ENCODE measurements around the gene CPED1. TPM values are rescaled to one million over a fixed set of nuclear protein-coding genes. Genes with fewer than 3 reads are reported as not detected.

Gene CPED1
- polyA plus RNA-seq, 2 donors, result 0.29 to 1.3 TPM

DNA sequence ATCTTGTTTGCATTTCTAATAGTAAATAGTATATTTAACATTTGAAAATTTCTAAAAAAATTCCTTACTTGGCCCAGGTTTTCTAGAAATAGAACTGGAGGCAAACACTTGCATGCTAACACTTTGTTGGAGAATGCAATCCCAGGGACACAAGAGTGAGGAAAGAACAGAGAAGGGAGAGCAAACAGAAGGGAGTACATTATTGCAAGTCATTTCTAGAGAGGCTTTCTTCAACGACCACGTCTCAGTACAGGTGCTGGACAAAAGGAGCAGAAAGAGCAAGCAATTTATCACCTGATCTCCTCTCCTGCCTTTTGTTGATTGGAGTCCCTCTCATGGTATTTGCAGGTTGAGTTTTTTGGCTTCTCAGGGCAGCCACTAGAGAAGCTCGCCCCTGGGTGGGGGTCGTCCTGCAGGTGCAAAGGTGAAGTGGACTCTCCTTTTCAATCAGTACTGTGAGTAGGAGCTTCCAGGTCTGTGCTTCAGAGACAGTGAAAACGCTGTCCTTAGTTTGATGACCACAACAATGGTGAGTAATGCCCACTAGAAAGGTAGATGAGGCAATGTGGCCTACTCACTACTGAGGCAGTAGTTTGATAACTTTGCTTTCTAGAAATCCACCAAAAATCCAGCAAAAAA, 5.2 kb downstream of the CPED1 start:
- no peak overlapping the region for H3K27ac ChIP-seq (ENCODE audit: low read depth in 2 of 2, low read length in 1 of 2)
- no peaks in the 10 kb centered on the region for H3K4me1 ChIP-seq (ENCODE audit: control insufficient read depth in 2 of 2, insufficient read depth in 2 of 2, low read length in 1 of 2)
- WGBS, 2 donors, result 80 to 84% methylated on average over 5 of the region's 5 CpGs
- H3K4me3 ChIP-seq (ENCODE audit: low read depth in 1 of 2, low read length in 2 of 2), result no peak overlapping the region
- no peaks in the 10 kb centered on the region for H3K27me3 ChIP-seq (ENCODE audit: control insufficient read depth in 1 of 2, insufficient read depth in 2 of 2, low read length in 2 of 2)
- H3K36me3 ChIP-seq (ENCODE audit: control insufficient read depth in 2 of 2, insufficient read depth in 2 of 2, low read length in 1 of 2), result no peaks in the 10 kb centered on the region
- H3K9me3 ChIP-seq (ENCODE audit: control insufficient read depth in 2 of 2, insufficient read depth in 1 of 2, low read depth in 1 of 2, low read length in 1 of 2), result no peaks in the 10 kb centered on the region

- Histone ChIP-seq H3K27ac (ENCODE audit: low read depth in 2 of 2, low read length in 1 of 2) (no peak overlapping the region), H3K4me1 (ENCODE audit: control insufficient read depth in 2 of 2, insufficient read depth in 2 of 2, low read length in 1 of 2) (no peaks in the 10 kb centered on the region), H3K4me3 (ENCODE audit: low read depth in 1 of 2, low read length in 2 of 2) (no peak overlapping the region), H3K9me3 (ENCODE audit: control insufficient read depth in 2 of 2, insufficient read depth in 1 of 2, low read depth in 1 of 2, low read length in 1 of 2) (no peaks in the 10 kb centered on the region), H3K27me3 (ENCODE audit: control insufficient read depth in 1 of 2, insufficient read depth in 2 of 2, low read length in 2 of 2) (no peaks in the 10 kb centered on the region), H3K36me3 (ENCODE audit: control insufficient read depth in 2 of 2, insufficient read depth in 2 of 2, low read length in 1 of 2) (no peaks in the 10 kb centered on the region)
- WGBS, 2 donors, result 85% methylated on average over 5 of the region's 5 CpGs
These were observed 6.2 kb downstream of the CPED1 start for GRCh38 chr7:120994512-120995410.

DNA sequence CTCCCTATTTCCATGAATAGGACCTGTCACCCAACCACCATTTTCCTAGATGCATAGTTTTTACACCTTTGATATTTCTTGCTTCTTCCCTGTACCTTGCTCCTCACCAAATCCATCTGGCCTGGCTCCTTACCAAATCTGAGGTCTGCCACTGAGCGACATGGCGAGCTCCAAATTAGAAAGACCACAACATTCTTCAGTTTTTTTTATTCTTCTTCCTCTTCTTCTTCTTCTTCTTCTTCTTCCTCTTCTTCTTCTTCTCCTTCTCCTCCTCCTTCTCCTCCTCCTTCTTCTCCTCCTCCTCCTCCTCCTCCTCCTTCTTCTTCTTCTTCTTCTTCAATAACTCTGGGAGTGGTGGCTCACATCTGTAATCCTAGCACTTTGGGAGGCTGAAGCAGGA, 7.1 kb downstream of the CPED1 start:
- WGBS, 2 donors, result 77 to 81% methylated on average over 2 of the region's 2 CpGs
- H3K27ac ChIP-seq (ENCODE audit: low read depth in 2 of 2, low read length in 1 of 2), result no peak overlapping the region
- no peaks in the 10 kb centered on the region for H3K36me3 ChIP-seq (ENCODE audit: control insufficient read depth in 2 of 2, insufficient read depth in 2 of 2, low read length in 1 of 2)
- no peaks in the 10 kb centered on the region for H3K4me1 ChIP-seq (ENCODE audit: control insufficient read depth in 2 of 2, insufficient read depth in 2 of 2, low read length in 1 of 2)
- H3K4me3 ChIP-seq (ENCODE audit: low read depth in 1 of 2, low read length in 2 of 2), result no peak overlapping the region
- H3K9me3 ChIP-seq (ENCODE audit: control insufficient read depth in 2 of 2, insufficient read depth in 1 of 2, low read depth in 1 of 2, low read length in 1 of 2), result no peaks in the 10 kb centered on the region
- H3K27me3 ChIP-seq (ENCODE audit: control insufficient read depth in 1 of 2, insufficient read depth in 2 of 2, low read length in 2 of 2), result no peaks in the 10 kb centered on the region

- Histone ChIP-seq H3K27ac (ENCODE audit: low read depth in 2 of 2, low read length in 1 of 2) (no peak overlapping the region), H3K27me3 (ENCODE audit: control insufficient read depth in 1 of 2, insufficient read depth in 2 of 2, low read length in 2 of 2) (no peaks in the 10 kb centered on the region), H3K4me3 (ENCODE audit: low read depth in 1 of 2, low read length in 2 of 2) (no peak overlapping the region), H3K36me3 (ENCODE audit: control insufficient read depth in 2 of 2, insufficient read depth in 2 of 2, low read length in 1 of 2) (no peaks in the 10 kb centered on the region), H3K9me3 (ENCODE audit: control insufficient read depth in 2 of 2, insufficient read depth in 1 of 2, low read depth in 1 of 2, low read length in 1 of 2) (no peaks in the 10 kb centered on the region), H3K4me1 (ENCODE audit: control insufficient read depth in 2 of 2, insufficient read depth in 2 of 2, low read length in 1 of 2) (no peaks in the 10 kb centered on the region)
- 78% methylated on average over 2 of the region's 2 CpGs for WGBS, 2 donors
These were observed 7.9 kb downstream of the CPED1 start for GRCh38 chr7:120996333-120996987.

DNA sequence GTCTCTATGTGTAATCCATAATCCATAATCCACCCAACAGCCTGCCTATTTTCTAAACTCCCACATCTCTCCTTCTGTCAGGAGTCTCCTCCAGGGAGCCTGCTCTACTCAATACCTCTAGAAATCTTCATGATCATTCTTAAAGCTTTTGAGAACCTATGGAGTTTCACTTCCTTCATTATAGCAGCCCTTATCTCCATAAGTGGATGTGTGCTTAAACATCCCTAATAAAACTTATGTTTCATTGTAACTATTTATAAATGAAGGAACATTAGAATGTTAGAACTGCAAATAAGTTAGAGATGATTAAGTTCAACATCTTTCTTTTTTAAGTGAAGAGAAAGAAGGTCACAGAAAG, 8.5 kb downstream of the CPED1 start:
- H3K27ac ChIP-seq (ENCODE audit: low read depth in 2 of 2, low read length in 1 of 2), result no peak overlapping the region

DNA sequence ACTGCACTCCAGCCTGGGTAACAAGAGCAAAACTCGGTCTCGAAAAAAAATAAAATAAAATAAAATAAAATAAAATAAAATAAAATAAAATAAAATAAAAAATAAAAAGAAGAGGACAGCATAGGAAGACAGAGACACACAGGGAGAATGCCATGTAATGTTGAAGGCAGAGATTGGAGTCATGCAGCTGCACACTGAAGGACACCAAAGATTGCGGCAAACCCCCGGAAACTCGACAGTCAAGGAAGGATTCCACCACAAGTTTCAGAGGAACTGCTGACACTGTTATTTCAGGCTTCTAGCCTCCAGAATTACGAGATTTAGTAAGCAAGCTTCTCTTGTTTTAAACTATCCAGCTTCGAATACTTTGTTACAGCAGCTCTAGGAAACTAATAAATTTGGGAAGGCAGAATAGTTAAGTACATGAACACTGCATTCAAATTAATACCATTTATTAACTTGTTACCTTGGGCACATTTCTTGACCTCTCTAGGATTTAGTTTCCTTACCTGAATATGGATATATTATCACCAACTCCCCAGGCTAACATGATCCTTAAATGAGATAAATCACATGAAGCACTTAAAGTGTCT, 9.5 kb downstream of the CPED1 start:
- 85 to 86% methylated on average over 7 of the region's 7 CpGs for WGBS, 2 donors
- Histone ChIP-seq H3K27ac (ENCODE audit: low read depth in 2 of 2, low read length in 1 of 2) (no peak overlapping the region), H3K9me3 (ENCODE audit: control insufficient read depth in 2 of 2, insufficient read depth in 1 of 2, low read depth in 1 of 2, low read length in 1 of 2) (no peaks in the 10 kb centered on the region), H3K36me3 (ENCODE audit: control insufficient read depth in 2 of 2, insufficient read depth in 2 of 2, low read length in 1 of 2) (no peaks in the 10 kb centered on the region), H3K27me3 (ENCODE audit: control insufficient read depth in 1 of 2, insufficient read depth in 2 of 2, low read length in 2 of 2) (no peaks in the 10 kb centered on the region), H3K4me1 (ENCODE audit: control insufficient read depth in 2 of 2, insufficient read depth in 2 of 2, low read length in 1 of 2) (no peaks in the 10 kb centered on the region), H3K4me3 (ENCODE audit: low read depth in 1 of 2, low read length in 2 of 2) (no peak overlapping the region)

More for the DNA sequence above, 8.5 kb downstream of the CPED1 start:
- Histone ChIP-seq H3K36me3 (ENCODE audit: control insufficient read depth in 2 of 2, insufficient read depth in 2 of 2, low read length in 1 of 2) (no peaks in the 10 kb centered on the region), H3K9me3 (ENCODE audit: control insufficient read depth in 2 of 2, insufficient read depth in 1 of 2, low read depth in 1 of 2, low read length in 1 of 2) (no peaks in the 10 kb centered on the region), H3K27me3 (ENCODE audit: control insufficient read depth in 1 of 2, insufficient read depth in 2 of 2, low read length in 2 of 2) (no peaks in the 10 kb centered on the region), H3K4me3 (ENCODE audit: low read depth in 1 of 2, low read length in 2 of 2) (no peak overlapping the region), H3K4me1 (ENCODE audit: control insufficient read depth in 2 of 2, insufficient read depth in 2 of 2, low read length in 1 of 2) (no peaks in the 10 kb centered on the region)

DNA sequence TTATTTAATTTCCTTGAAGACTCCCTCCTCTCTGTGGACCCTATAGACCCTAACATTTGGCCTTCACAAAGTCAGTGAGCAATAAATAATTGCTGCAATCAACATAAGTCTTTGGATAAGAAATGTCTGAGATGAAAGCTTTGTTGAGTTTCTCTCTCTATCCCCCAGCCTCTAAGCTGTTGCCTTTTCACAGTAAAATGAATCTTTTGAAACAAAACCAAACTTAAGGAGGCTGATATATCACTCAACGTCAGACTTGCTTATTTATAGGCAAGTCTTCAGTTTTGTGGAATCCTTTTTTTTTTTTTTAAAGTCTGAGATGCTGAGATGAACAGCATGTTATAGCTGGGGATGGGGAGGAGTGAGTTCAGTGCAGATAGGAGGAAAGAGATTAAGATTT, 10.0 kb downstream of the CPED1 start:
- no peaks in the 10 kb centered on the region for H3K9me3 ChIP-seq (ENCODE audit: control insufficient read depth in 2 of 2, insufficient read depth in 1 of 2, low read depth in 1 of 2, low read length in 1 of 2)
- no peaks in the 10 kb centered on the region for H3K4me1 ChIP-seq (ENCODE audit: control insufficient read depth in 2 of 2, insufficient read depth in 2 of 2, low read length in 1 of 2)
- peaks cover 0 to under 1% of the 10 kb centered on the region in 2 donors for H3K27me3 ChIP-seq (ENCODE audit: control insufficient read depth in 1 of 2, insufficient read depth in 2 of 2, low read length in 2 of 2)
- H3K36me3 ChIP-seq (ENCODE audit: control insufficient read depth in 2 of 2, insufficient read depth in 2 of 2, low read length in 1 of 2), result no peaks in the 10 kb centered on the region
- H3K4me3 ChIP-seq (ENCODE audit: low read depth in 1 of 2, low read length in 2 of 2), result no peak overlapping the region
- WGBS, 2 donors, result 50 to 63% methylated on average over 1 of the region's 1 CpG
- H3K27ac ChIP-seq (ENCODE audit: low read depth in 2 of 2, low read length in 1 of 2), result no peak overlapping the region

DNA sequence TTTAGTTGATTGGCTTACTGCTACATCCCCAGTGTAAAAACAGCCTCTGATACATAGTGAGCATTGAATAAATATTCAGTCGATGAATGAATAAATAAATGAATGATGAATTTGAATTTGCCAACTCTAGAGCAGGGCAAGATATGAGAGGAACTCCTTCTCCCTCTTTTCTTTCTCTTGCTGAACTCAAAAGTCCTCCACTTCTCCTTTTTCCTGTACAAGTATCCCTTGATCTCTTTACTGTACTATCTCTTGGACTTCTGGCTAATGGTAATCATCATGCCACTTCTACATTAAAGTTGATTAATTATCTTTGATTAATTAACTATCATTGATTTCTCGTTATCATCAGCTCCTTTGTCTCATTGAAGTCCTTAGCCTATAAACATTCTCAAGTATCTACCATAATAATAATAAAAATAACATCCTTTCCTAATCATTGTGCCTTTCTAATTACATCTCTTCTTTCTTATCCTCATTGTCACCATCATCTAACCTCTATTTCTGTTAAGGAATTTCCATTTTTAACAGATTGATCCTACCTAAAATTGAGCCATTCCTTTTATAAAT, 10.6 kb downstream of the CPED1 start:
- H3K27ac ChIP-seq (ENCODE audit: low read depth in 2 of 2, low read length in 1 of 2), result no peak overlapping the region
- 59 to 67% methylated on average over 2 of the region's 2 CpGs for WGBS, 2 donors

More for the DNA sequence above, 10.6 kb downstream of the CPED1 start:
- no peak overlapping the region for H3K4me3 ChIP-seq (ENCODE audit: low read depth in 1 of 2, low read length in 2 of 2)
- H3K4me1 ChIP-seq (ENCODE audit: control insufficient read depth in 2 of 2, insufficient read depth in 2 of 2, low read length in 1 of 2), result no peaks in the 10 kb centered on the region
- no peaks in the 10 kb centered on the region for H3K9me3 ChIP-seq (ENCODE audit: control insufficient read depth in 2 of 2, insufficient read depth in 1 of 2, low read depth in 1 of 2, low read length in 1 of 2)
- H3K27me3 ChIP-seq (ENCODE audit: control insufficient read depth in 1 of 2, insufficient read depth in 2 of 2, low read length in 2 of 2), result peaks cover 0 to 4% of the 10 kb centered on the region in 2 donors
- no peaks in the 10 kb centered on the region for H3K36me3 ChIP-seq (ENCODE audit: control insufficient read depth in 2 of 2, insufficient read depth in 2 of 2, low read length in 1 of 2)

All from esophagus (tissue), 2 donors.